Raji (cell line): ENCODE data around the gene USB1.

ENCODE experiments used
- POLR2A ChIP-seq: IDR thresholded peaks from 2 replicates; pipeline ENCODE4 v1.6.1; 2011; ENCODE audit warnings: low read depth, low read length, control low read depth; ENCODE audit not compliant: insufficient read depth

The USB1 gene

DNA sequence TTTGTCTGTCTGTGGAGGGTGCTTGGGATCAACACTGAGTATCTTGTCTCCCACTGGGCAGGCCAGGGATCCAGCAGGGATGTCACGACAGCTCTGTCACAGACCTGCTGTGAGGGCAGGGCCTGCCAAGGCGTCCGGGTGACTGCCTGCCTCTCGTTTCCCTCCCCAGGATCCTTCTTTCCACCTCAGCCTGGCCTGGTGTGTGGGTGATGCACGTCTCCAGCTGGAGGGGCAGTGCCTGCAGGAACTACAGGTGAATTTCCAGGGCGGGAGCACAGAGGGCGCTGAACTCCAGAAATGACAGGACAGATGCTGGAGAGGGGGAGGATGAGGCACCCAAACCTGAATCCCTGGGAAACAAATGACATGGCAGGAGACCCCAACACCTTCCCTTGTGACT, 17.6 kb downstream of the USB1 start:
- TF ChIP-seq POLR2A: no peak

DNA sequence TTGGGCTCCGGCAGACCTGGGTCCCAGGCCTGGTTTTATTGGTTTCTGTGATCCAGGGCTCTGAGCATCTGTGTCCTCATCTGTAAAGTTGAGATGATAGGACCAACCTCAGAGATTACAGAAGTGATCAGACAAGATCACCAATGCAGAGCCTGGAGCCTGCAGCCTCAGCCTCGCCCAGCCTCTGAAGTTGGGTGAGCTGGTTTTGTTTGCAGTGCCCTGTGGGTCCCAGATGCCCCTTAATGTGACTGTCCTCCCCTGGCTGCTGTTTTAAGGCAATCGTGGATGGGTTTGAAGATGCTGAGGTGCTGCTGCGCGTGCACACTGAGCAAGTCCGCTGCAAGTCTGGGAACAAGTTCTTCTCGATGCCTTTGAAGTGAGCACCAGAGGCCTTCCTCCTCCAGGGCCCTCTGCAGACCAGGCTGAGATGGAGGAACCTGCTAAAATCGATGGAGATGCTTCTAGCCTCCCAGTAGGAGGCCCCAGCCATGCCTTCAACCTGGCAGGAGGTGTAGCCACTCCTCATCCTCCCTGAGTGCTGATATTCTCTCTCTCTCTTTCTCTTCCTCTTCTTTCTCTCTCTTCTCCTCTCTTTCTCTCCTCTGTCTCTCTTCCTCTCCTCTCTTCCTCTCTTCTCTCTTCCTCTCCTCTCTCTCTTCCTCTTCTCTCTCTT, 18.8 kb downstream of the USB1 start:
- TF ChIP-seq POLR2A: no peak

DNA sequence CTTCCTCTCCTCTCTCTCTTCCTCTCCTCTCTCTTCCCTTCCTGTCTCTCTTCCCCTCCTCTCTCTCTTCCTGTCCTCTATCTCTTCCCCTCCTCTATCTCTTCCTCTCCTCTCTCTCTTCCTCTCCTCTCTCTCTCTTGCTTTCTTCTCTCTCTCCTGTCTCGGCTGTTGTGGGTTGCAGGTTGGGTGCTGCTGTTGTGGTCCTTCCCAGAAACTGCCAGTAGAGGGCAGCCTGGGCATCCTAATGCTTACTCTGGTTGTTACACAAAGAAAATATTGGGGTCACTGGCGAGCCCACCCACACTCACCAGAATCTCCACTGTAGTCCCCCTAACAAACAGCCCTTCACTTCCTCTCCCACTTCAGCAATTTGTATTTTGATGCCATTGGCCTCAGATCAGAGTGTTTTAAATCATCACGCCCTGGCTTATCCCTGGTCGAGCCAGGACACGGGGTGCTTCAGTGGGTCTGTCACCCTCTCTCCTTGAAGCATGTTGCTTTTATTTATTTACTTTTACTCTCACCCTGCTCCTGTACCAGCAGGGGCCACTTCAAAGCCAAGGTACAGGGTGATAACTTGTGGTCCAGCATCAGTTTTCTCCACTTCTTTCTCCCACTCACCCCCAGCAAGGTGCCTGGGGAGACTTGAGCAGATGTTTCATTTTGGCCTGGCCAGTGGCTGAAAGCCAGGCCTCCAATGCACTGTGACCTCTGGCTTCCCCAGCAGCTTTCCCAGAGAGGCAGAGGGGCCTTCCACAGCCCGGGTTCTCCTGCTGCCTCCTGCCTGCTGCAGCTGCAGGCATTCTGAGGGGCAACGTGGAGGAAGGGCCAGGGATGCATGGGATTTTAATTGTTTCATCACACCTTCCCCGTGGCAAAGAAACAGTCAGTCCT, 19.7 kb downstream of the USB1 start:
- TF ChIP-seq POLR2A: no peak

DNA sequence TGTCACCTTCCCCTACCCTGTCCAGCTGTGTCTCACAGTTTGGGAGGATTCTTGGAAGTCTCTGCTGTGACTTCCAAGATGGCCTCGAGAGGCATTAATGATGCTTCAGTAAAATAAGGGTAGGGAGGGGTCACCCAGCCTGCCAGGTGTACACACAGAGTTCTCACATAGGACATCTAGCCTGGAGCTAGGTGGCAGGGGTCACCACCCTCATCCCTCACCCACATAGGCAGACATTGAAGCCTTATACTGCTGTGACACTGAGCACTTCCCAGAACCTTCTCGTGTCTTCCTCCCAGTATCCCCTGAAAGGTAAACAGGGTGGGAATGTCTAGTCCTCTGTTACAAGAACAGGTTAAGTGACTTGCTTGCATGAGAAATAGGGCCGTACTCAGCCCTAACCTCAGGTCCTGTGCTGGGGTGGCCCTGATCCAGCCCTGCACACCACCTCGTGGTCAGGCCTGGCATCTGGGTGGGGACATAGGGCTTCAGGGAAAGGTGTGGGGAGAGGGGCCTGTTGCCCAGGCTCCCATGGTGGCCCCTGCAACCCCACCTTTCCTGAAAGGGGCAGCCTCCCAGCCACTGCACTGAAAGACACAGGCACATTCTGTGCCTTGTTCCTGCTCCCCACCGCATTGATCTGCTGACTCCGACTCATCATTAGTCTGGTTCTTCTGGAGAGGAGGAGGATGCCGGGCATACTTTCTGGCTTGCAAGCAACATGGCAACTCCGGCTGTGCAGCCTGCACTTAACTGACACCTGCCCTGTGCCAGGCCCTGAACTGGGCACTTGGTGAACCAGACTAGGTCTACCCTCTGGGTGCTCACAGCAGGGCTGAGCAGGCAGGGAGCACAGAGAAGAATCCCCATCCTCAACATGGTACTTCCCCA, 20.7 kb downstream of the USB1 start:
- no peak for TF ChIP-seq POLR2A

DNA sequence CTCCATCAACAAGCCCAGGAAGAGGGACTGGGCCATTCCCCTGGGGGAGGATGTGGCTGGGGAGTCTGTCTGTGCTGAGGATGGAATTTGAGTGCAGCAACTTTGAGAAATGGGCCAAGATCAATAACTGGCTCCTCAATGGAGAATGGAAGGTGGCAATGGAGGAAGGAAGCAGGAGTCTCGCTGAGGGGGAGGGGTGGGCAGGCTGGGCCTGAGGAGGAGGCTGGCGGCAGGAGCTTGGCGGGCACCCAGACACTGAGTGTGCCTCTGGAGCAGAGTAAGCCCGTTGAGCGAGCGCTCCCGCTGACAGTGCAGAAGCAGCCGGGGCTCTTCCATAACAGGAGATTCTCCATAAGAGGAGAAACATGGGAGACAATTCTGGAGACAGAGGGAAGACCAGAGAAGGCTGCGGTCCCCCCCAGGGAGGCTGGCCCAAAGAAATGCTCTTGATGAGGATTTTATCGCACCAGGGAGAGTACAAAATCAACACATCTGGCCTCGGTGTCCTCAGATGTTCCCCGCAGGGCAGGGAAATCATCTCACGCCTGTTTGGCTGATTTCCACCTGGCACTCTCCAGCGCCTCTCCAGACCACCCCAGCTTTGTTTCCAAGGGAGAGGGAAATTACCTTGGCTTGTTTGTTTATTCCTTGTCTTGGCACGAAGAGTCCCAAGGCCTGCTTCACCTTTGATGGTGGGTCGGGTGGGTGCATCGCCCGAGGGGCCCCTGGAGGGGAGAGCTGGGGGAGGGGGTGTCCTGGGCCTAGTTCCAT, 21.6 kb downstream of the USB1 start:
- no peak for TF ChIP-seq POLR2A

DNA sequence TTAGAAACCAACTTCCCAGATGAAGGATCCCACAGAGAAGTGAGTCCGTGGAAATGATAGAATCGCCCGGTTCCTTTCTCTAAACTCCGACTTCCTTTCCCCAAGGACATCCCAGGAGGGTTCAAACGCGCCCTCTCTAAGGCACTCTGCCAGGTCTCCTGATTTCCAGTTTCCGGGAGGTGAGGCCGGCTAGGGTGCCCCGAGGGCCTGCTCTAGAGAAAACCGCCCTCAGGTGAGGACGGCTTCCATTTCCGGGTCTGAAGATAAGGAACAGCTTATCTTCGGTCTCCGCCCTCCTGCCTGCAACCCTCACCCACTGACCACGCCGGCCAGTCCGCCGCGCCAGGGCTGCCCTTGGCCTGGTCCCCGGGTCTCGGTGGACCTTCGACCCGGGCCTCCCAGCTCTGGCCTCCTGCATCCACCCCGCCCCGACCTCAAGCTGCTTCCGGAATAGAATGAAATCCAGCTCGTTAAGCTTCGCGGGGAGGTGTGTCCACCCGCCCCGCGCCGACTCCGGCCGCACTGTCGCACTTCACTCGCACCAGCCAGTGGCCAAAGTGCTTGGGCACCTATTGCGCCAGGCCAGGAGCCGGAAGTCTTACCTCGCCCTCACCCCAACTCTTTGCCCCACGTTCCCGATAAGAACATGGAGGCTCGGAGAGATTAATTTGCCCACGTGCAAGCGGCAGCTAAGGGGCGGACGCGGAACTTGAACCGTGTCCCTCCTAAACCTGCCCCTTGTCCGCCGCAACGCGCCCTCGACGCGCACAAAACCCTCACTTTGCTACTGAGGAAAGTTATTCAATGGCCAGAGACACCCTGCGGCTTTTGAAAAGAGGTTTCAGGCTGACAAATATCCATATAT, 23.5 kb downstream of the USB1 start:
- no peak for TF ChIP-seq POLR2A

DNA sequence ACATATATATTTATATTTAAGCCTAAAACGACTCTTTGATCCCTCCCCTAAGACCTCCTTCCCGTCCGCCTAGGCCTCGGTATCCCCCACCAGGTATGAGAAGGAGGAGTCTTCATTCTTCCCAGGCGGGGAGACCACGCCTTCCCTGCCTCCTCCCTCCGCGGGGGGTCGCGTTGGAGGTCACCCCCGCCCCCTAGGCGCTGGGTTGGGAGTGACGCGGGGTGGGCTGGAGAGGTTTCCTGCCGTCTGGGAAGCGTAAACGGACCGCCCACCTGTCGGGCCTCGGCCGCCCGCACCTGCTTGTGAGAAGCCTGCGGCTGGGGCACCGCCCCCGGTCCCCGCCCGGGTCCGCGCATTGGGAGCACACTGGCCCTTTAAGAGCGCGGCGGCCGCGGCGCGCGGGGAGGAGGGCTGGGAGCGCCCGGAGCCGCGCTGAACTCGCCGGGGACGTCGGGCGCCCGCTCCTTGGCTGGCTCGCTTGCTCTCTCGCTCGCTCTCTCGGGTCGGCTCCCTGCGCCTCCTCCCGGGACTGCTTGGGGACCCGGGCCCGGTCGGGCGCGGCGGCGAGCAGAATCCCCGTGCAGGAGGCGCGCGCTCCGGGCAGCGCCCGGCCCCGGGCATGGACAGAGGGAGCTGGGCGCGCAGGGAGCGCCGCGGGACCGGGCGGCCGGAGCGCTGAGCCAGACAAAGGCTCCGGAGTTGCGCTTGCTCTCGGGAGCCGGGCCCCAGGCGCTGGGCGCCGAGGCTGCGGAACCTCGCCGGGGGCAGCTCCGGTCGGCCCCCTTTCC, 24.3 kb downstream of the USB1 start, which contains the start of gene MMP15:
MMP15 (plus strand) TSS at position 404 of the 788 bp plus-strand sequence. CDS start 597 bp downstream, outside the sequence.
- TF ChIP-seq POLR2A: no peak

DNA sequence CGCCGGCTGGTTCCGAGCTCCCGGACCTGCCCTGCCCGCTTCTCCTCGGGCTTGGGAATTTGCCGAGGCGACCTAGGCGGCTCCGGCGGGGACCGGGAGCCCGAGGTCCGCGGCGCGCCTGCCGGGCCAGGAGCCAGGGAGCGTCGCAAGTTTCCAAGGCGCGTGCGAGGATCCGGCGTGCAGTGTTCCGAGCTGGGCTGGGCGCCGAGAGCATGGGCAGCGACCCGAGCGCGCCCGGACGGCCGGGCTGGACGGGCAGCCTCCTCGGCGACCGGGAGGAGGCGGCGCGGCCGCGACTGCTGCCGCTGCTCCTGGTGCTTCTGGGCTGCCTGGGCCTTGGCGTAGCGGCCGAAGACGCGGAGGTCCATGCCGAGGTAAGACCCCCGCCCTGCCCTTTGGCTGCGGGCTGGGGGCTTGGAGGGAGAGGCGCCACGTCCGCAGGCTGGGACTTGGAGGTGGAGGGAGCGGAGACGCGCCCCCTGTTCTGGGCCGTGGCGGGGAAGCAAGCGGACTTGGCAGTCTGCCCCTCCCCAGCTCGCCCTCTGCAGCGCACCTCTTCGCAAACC, 25.0 kb downstream of the USB1 start:
- no peak for TF ChIP-seq POLR2A

DNA sequence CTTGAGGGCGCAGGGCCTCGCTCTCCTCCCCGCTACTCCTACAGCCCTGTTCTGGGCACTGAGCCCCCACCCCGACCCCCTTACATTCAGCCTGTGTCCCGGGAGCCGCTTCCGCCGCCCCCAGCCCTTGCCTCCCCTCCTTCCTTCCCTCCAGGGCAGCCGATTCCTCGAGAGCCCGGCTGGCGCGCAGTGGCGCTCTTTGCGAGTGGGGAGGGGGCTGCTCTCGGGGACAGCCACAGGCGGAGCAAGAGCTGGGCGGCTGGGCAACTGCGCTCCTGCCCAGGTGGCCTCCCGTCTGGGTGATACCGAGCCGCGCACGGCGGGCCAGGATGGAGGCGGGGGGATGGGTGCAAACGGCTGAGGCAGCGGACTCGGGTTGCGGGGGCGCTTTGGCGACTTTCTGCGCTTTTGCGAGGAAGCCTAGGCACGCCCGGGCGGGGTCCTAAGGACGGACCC, 25.5 kb downstream of the USB1 start:
- TF ChIP-seq POLR2A: no peak

DNA sequence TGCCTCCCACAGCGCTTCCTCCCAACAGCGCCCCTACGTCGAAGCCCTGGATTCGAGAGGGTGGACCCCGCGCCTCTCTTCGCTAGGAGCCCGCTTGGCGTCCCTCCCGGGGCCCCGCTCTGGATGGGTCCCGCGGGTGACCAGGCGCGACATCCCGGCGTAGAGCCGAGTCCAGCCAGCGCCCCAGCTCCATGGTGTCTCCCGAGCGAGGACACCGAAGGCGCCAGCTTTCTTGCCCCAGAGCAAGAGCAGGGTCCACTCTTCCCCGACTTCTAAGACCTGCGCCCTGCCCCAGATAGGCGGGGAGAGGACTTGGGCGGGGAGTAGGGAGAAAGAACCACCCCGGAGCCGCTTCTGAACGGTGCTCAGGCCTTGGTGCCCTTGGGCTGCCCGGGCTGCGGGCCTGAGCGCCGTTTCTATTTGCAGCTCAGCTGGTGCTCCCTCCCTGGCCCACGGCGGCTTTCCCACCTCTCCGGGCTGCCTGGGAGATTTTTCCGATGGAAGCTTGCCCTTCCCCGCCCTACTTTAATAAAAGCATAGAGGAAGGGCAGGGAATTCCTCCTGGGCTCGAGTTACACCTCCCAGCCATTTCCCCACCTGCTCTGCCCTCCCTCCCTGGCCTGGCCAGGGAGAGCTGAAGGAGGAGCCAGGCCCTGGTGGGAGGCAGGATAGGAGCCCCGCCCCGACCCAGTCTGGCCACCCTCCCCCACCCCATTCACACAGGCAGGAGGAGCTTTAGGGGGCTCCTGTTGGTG, 26.1 kb downstream of the USB1 start:
- TF ChIP-seq POLR2A: no peak

DNA sequence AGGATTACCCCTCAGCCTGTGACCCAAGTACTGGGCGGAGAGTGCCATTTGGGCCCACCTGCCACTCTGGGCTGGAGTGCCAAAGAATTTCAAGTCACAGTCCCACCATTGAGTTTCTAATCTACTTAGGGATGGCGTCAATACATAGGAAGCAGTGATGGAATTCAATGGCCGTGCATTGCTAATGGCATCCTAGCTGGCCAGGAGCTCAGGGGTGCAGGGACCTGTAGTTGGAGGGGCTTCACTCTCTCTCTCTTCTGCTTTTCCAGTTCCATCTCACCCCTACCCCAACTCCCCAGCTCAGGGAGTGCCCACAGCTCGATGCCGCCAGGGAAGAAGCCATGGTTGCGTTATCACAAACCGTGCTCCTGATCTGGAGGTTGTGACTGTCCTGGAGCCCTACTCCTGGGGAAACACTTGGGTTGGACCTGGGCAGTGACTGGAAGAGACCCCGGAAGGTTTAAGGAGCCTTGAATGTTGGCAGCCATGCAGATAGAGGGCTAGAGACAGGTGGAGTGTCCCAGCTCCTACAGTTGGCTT, 26.8 kb downstream of the USB1 start:
- no peak for TF ChIP-seq POLR2A

DNA sequence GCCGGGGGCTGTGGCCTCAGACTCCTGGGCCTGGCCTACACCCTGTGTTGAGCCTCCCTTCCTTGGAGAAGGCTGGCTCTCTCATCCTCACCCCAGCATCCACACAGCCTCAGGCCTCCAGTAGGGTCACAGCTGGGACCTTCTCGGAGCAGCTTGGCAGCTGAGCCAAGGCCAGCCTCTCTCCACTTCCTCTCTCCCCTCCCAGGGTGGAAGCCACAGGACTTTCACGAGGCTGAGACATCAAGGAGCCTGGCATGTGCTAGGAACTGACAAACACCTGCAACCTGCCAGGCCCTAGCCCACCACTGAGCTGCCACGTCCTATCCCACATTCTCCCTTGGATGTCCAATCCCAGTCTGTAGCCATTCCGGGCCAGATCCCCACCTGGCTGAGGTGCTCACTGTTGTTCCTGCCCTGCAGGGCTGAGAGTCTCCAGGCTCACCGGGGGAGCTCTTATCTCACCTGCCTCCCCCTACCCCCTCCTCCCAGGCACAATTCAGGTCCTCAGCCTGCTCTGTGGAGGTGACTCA, 27.4 kb downstream of the USB1 start:
- no peak for TF ChIP-seq POLR2A

DNA sequence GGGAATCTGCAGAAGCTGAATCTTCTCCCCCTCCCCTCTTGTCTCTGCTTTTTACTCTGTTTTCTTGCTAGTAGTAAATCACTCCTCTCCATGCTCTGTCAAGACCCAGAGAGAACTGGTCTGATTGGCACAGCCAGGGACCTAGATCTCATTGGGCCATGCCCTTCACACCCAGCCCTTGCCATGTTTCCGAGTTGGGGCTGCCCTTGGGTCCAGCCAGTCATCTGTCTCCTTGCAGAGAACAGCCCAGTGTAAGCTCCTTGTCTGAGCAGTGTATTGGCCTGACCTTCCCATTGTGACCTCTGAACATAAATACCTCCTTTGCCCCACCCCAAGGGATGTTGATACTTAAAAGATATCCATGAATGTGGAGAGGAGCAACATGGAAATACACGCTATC, 28.2 kb downstream of the USB1 start:
- no peak for TF ChIP-seq POLR2A
